Jurkat, Clone E6-1 (cell line): Measurements from ENCODE around the gene RAC2.

Source experiments
- DNase-seq: peaks from one replicate; pipeline ENCODE4 v3.0.0-alpha.2; 2011; ENCODE audit warnings: low read depth, low spot score
- H3K4me3 ChIP-seq: 2 replicates; pipeline ENCODE4 v1.5.1; 2011; ENCODE audit warnings: mild to moderate bottlenecking, low read length, control low read depth, moderate library complexity

The RAC2 gene

DNA sequence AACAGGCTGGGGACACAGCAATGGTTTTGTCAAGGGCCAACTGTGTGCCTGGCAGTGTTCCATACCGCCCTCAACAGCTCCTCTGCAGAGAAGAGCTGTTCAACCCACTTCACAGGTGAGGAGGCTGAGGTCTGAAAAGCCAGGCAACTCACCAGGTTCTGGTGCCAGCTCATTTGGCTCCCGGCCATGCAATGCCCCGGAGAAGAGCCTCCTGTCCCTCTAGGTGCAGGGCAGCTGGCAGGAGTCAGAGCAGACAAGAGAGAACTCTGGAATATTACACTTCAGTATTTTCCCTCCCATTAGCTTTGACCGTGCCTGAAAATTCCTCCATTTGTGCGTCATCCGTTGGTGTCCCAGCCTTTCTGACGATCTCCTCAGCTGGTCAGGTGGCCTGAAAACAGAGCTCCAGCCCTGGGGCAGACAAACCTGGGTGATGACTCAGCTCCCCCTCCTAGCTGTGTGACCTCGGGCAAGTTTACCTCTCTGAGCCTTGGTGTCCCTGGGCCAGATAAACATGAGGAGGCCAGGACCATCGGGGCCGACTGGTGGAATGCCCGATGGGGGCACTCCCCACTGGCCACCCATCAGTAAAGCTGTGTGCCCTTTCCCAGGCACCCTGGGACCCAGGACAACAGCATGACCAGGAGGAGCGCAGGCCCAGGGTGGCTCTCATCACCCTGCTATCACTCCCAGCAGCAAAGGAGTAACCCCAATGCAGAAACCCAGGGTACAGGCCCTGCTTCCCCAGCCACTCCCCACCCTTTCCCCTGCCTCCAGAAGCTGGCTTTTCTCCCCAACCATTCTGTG lies 46.4 kb downstream of the RAC2 start:
- peak overlapping the region; percentile 83 for H3K4me3 ChIP-seq
- no peak for DNase-seq

DNA sequence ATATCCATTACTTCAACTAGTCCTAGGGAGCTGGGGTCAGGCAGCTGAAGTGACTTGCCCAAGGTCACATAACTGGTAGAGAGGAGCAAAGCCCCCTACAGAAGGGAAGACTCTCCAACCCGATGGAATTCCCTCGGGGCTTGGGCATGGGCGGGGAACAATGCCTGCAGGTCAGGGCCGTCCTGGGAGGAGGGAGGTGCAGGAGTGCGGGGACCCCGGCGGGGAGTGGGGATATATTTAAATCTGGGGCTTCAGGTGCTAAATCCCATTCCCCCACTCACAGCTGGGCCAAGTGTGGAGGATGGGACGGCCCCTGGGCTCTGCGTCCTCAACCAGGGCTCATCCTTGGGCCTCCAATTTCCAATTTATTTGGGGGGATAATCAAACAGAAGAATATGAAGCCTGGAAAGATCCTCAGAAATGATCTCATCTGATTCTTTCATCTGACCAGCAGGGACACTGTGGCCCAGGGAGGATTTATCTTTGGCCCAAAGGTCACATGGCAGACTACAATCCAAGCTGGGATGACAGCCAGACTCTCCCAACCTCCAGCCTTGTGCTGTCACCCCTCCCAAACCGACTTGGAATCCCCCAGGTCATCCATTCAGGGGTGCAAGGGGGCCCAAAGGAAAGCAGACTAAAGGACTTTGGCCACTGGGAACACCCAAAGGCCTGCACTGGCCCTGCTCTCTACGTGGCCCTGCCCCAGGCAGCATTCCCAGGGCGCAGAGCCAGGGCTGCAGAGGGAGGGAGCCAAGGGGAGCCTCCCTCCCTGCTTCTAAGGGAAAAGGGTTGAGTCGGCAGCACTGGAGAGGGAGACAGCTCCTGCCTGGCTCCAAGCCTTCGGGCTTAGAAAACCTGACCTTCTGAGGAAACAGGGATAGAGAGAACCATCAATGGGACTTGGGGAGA lies 47.3 kb downstream of the RAC2 start:
- DNase-seq: no peak
- H3K4me3 ChIP-seq: no peak overlapping the region

GRCh38 chr22:37195921-37196320 lies 48.1 kb downstream of the RAC2 start:
- H3K4me3 ChIP-seq: no peak overlapping the region
- DNase-seq: no peak

DNA sequence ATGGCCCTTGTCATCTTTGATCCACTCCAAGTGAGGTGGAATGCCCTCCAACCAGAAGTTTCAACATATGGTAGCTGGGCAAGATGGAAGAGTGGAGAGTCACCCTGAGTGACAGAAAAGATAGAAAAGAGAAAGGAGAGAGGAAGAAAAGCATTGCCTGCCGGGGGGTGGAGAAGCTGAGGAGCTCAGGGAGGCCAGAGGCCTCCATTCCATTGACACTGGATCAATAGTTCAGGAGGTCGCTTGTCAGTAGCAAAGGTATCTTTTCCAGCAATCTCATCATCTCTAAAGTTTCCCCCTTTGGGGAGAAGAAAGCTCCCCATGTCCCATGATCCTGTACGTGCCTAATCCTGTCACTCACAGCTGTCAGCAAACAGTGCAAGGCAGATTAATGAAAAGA lies 49.3 kb downstream of the RAC2 start:
- DNase-seq: no peak

DNA sequence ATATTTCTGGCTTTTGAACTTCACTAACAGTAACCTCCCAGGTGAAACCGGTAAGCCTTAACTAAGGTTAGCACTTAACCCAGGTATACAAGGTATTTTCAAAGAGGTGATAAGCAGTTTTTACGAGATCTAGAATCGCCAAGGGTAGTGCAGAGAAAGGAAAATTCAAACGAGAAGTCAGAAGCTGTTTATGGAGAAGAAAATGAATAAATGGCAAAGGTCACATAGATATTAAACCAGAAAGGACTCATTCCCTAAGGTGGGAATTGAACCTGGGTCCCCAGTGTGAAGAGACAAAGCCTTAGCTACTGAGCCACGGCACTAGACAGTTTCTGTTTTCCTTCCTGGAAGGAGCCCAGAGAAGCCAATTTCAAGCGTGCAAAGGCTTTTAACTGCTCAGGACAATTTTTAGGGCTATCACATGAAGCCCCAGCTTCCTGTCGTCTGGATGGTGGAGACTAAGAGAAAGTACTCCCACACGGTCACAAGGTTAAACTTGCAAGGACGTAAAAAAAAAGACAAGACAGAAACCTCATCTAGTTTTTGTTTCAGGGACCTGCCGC lies 50.4 kb downstream of the RAC2 start:
- DNase-seq: no peak
- no peak overlapping the region for H3K4me3 ChIP-seq

More for the DNA sequence above, 49.3 kb downstream of the RAC2 start:
- no peak overlapping the region for H3K4me3 ChIP-seq

- DNase-seq: no peak
- H3K4me3 ChIP-seq: no peak overlapping the region
These were observed 51.3 kb downstream of the RAC2 start for GRCh38 chr22:37192741-37193140.

- no peak for DNase-seq
- no peak overlapping the region for H3K4me3 ChIP-seq
These were observed 51.9 kb downstream of the RAC2 start for GRCh38 chr22:37192204-37192603.

- no peak overlapping the region for H3K4me3 ChIP-seq
These were observed 53.7 kb downstream of the RAC2 start for GRCh38 chr22:37190262-37190780.

DNA sequence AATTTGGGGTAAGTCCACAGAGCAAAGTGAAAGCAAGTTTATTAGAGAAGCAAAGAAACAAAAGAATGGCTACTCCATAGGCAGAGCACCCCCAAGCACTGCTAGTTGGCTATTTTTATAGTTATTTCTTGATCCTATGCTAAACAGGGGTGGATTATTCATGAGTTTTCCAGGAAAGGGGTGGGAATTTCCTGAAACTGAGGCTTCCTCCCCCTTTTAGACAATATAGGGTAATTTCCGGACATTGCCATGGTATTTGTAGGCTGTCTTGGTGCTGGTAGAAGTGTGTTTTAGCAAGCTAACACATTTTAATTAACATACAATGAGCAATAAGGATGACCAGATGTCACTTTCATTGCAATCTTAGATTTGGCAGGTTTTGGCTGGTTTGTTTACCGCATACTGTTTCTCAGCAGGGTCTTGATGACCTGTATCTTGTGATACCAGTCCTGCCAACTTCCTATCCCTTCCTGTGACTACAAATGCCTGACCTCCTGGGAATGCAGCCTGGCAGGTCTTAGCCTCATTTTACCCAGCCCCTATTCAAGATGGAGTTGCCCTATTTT lies 55.1 kb downstream of the RAC2 start:
- no peak for DNase-seq
- H3K4me3 ChIP-seq: no peak overlapping the region

More at GRCh38 chr22:37190262-37190780, 53.7 kb downstream of the RAC2 start:
- no peak for DNase-seq

DNA sequence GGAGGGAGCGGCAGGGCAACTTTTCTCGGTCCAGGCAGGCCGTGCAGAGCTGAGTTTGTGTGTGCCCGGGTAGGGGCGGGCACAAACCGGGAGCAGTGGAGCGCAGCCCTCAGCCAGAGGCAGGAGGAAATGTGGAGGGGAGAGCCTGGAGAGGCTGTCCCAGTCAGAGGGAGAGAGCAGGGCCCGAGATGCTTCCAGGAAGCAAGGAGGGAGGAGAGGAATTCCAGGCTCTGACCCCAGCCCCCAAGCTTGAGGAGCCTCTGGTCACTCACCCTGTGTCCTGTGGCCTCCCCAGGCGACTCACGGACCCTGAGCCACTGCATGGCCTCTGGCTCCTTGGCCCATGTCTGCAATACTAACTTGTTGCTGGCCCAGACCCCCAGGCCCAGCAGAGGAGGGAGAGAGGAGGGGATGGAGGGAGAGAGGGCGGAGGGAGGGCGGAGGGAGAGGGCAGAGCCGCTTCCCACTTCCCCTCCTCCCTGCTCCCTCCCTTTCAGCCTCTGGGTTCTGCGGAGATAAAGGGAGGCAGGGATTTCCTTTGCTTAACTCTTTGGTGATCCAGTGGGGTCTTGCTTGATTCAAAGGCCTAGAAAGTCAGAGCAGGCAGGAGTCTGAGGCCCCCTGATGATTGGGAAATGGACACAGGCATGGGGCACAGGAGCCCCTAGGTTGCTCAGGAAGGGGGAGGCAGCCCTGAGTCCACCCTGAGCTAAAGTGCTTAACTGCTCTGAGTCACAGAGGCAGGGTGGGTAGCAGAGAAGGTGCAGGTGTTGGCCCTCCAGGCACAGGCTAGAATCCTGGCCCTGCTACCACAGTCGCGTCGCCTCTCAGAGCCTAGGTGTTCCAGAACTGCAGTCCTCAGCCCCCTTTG lies 55.9 kb downstream of the RAC2 start, which contains the start of gene C1QTNF6:
Gene C1QTNF6 (minus strand): TSS at position 357 of the 871 bp plus-strand sequence. CDS start 34 bp downstream, at position 323.
- no peak for DNase-seq
- H3K4me3 ChIP-seq: no peak within 1 kb of the TSS

DNA sequence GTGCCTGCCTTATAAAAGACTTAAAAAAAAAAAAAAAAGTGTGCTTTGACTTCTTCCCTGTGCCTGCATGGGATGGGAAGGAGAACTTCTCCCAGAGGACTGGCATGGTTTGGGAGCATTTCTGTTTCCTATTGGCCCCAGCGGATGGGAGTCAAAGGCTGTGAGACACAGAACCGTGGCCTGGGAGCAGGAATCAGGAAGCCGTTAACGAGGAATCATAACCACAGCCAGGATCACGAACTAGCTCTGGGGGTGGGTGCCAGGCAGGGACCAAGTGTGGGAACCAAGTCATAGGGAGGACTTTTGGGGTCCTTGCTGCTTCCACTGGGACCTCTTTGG lies 56.5 kb downstream of the RAC2 start:
- H3K4me3 ChIP-seq: no peak overlapping the region
- no peak for DNase-seq

DNA sequence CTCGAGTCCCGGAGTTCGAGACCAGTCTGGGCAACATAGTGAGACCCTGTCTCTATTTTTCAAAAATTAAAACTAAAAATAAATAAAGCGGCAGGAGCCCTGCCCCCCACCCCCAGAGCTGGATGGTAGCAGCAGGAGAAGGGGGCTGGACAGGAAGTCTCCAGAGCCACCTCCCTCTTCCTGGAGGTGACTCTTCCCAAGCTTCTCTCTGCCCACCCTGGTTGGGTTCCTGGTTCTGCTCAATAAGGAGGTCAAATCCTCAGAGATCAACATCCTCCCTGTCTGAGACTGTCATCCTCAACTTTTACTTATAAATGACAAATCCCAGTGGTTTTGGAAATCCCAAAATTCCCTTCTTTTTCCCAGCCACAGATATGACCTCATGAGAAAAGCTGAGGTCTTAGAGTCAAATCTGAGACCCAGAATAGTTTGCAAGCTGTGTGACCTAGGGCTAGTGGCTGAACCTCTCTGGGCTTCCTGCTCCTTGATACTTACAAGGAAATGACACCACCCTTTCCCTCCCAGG lies 57.0 kb downstream of the RAC2 start:
- H3K4me3 ChIP-seq: peak overlapping the region; percentile 51; the same call in 1 of the 2 replicates
- no peak for DNase-seq

DNA sequence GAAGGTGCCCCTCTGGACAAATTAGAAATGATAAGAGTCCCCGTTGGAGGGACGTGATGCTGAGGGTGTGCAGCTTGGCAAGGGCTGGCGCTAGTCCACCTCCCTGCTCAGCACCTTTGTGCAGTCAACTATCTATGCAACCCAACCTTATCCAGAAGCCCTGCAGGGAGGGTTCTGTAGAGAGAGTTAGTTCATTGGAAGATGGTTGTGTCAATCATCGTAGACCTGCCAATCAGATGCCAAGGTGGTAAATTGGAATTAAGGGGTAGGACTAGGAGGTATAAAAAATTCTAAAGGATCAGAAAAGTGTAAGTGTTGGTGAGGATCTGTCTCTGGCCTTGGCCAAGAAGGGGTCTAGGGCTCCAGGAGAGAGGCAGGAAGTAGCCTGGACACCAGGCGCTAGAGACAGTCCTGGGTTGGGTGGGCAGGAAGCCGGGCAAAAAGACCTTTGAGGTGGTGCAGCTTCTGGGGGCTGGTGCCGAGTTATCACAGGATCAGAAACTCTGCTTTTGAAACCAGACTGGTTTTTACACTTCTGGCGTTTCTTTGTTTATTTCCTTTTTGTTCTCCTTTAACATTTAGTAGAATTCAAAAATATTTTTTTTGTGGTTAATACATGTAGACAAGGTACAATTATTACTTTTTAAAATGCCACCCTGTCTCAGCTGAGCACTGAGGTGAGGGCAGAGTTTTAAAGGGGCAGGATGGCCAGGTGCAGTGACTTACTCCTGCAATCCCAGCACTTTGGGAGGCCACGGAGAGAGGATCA lies 57.7 kb downstream of the RAC2 start:
- H3K4me3 ChIP-seq: peak overlapping the region; percentile 51
- DNase-seq: peak; percentile 99

DNA sequence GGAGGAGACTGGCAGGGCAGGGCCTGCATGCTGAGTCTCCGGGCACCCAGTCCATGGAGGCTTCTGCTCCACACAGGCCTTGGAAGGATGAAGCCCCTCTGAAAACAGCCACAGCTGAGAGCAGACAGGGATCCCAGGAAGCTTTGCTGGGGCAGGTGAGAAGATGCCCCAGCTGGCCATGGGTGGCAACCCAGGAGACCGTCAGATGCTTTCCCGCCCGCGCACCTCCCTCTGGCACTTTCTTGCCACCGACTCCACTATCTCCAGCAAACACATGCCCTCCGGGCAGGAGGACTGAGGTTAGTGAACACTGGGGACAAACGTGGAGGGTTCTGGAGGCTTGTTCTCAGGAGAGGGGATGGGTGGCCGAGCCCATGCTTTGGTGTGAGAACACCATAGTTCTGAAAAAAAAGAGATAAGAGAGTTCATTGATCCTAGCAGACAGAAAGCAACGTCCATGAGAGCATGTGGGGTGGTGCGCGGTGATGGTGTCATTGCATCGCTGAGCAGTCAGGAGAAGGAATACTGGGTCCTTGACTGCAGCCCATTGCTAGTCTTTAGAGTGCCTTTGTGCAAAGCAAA lies 58.3 kb downstream of the RAC2 start:
- H3K4me3 ChIP-seq: no peak overlapping the region
- DNase-seq: no peak

GRCh38 chr22:37184816-37185541 lies 59.1 kb downstream of the RAC2 start:
- no peak for DNase-seq
- no peak overlapping the region for H3K4me3 ChIP-seq

GRCh38 chr22:37184380-37184755 lies 59.7 kb downstream of the RAC2 start:
- DNase-seq: no peak
- no peak overlapping the region for H3K4me3 ChIP-seq
